D721Med (cell line): ENCODE results near the gene FUT7.
A peak's percentile ranks its signal among the peaks of the same experiment; 100 is the strongest.

Source experiments
- DNase-seq: peaks from one replicate; pipeline ENCODE4 v3.0.0; 2011; ENCODE audit warnings: low spot score; ENCODE audit not compliant: insufficient read length
- FAIRE-seq: peaks from 2 replicates; lab custom pipeline; 2011; peaks lifted over from hg19 to GRCh38; lab: Jason Lieb, UNC
- CTCF ChIP-seq: IDR thresholded peaks from 2 replicates; pipeline ENCODE4 v1.5.1; 2012; ENCODE audit warnings: mild to moderate bottlenecking, control low read depth; ENCODE audit not compliant: insufficient read depth; ENCODE audit errors: missing control alignments

FUT7 gene

GRCh38 chr9:137070201-137070905, 38.5 kb upstream of the FUT7 start, which contains the start of gene SAPCD2:
Gene SAPCD2 (minus strand): TSS chr9:137070557. CDS start chr9:137070460, 97 bp downstream.
- DNase-seq = no peak
- no peak for TF ChIP-seq CTCF
- FAIRE-seq = no peak

GRCh38 chr9:137069508-137070091, 37.7 kb upstream of the FUT7 start:
- TF ChIP-seq CTCF = no peak
- DNase-seq = no peak
- no peak for FAIRE-seq

GRCh38 chr9:137068539-137069507, 36.9 kb upstream of the FUT7 start:
- no peak for FAIRE-seq
- no peak for TF ChIP-seq CTCF
- no peak for DNase-seq

- no peak for FAIRE-seq
- no peak for DNase-seq
- peak; percentile 72 for TF ChIP-seq CTCF
These were observed 36.1 kb upstream of the FUT7 start for GRCh38 chr9:137067860-137068538.

GRCh38 chr9:137066096-137066861, 34.4 kb upstream of the FUT7 start:
- FAIRE-seq = no peak
- no peak for TF ChIP-seq CTCF
- no peak for DNase-seq

GRCh38 chr9:137065336-137065967, 33.6 kb upstream of the FUT7 start:
- DNase-seq (no peak), FAIRE-seq (no peak)
- no peak for TF ChIP-seq CTCF
